HEK293 (cell line): Measurements from ENCODE around the gene NUMB.

ENCODE experiments used
- ZNF169 ChIP-seq: fragments of 450-650 bp; formaldehyde crosslinking; IDR thresholded peaks from 2 replicates; pipeline ENCODE4 v1.5.1; 2016; ENCODE audit warnings: missing biosample characterization, missing genetic modification characterization
- ZNF184 ChIP-seq: fragments of 450-650 bp; IDR thresholded peaks from 2 replicates; pipeline ENCODE4 v1.5.1; 2018; ENCODE audit warnings: missing biosample characterization, mild to moderate bottlenecking, missing genetic modification characterization
- ZNF560 ChIP-seq: fragments of 450-650 bp; formaldehyde crosslinking; IDR thresholded peaks from 2 replicates; pipeline ENCODE4 v1.5.1; 2017; ENCODE audit warnings: missing biosample characterization, missing genetic modification characterization, borderline replicate concordance
- TF ChIP-seq, protein P1 (sequence below): fragments of 450-650 bp; formaldehyde crosslinking; optimal IDR thresholded peaks from 2 replicates; pipeline ENCODE3; 2016; ENCODE audit warnings: missing biosample characterization, mild to moderate bottlenecking, missing genetic modification characterization

DNA sequence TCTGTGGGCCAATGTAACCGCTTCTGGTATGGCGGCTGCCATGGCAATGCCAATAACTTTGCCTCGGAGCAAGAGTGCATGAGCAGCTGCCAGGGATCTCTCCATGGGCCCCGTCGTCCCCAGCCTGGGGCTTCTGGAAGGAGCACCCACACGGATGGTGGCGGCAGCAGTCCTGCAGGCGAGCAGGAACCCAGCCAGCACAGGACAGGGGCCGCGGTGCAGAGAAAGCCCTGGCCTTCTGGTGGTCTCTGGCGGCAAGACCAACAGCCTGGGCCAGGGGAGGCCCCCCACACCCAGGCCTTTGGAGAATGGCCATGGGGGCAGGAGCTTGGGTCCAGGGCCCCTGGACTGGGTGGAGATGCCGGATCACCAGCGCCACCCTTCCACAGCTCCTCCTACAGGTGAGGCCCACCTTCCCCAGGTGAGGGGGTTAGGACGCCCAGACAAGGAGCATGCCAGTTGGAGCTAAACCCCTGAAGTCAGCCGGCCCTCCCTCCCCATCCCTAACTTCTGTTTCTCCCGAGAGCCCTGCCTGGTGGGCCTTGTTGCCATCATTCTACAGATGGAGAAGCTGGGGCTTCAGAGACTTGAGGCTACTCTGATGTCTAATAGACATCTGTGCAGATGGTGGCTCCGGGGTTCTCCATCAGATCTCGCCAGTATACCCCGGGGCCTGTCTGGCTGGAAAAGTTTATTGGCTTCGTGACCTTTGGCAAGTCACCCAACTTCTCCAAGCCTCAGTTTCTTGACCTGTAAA, 195.7 kb downstream of the NUMB start:
- TF ChIP-seq ZNF169 (tag by site-specific recombination) (no peak), ZNF184 (no peak), ZNF560 (tag by site-specific recombination) (no peak)
- TF ChIP-seq, protein P1, sequence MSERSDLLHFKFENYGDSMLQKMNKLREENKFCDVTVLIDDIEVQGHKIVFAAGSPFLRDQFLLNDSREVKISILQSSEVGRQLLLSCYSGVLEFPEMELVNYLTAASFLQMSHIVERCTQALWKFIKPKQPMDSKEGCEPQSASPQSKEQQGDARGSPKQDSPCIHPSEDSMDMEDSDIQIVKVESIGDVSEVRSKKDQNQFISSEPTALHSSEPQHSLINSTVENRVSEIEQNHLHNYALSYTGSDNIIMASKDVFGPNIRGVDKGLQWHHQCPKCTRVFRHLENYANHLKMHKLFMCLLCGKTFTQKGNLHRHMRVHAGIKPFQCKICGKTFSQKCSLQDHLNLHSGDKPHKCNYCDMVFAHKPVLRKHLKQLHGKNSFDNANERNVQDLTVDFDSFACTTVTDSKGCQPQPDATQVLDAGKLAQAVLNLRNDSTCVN (tag by site-specific recombination) = no peak
